Spleen (tissue), 7 donors: ENCODE data around the gene SLC25A26.

ENCODE experiments used
- CTCF ChIP-seq, 11 experiments: fragments of 200-600 bp in 7 of 11; fragments of 450-650 bp in 4 of 11; sonication (generic) in 4 of 11; IDR thresholded peaks in 8 of 11; conservative IDR thresholded peaks in 3 of 11; 1 replicate in 7 of 11; 2 replicates in 4 of 11; pipeline versions ENCODE4 v1.4.0 to v1.8.0; 2016 to 2021; ENCODE audit warnings: antibody characterized with exemption in 11 of 11, inconsistent platforms in 4 of 11, mild to moderate bottlenecking in 1 of 11
- POLR2A ChIP-seq, 3 donors: fragments of 450-650 bp; IDR thresholded peaks; one replicate each; pipeline ENCODE4 v1.5.1; 2017; ENCODE audit warnings: antibody characterized with exemption in 3 of 3, mild to moderate bottlenecking in 1 of 3
- donor health status: DM: no; HTN: no; CAD: no; lungs with moderate emphysema.
- donor health status: DM: no; HTN: no; CAD: no.
- donor health status: DM: no; HTN: no; CAD: no.

DNA sequence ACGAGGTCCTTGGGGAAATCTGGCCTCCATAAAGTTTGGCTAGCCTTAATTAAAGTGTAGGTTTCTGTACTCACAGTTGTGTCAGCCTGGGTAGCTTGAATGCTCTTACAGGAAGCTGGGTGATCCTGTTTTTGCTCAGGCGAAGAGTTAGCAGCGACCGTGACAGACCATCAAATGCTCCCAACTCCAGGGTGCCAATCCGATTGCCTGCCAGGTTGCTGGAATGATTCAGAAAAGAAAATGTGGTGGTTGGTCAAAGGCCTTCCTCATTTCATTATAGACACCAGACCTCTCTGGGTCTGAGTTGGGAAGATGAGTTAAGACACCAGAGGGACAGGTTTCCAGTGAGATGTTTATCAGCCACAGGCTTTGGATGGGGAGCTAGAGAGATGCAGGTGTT lies 194.0 kb downstream of the SLC25A26 start:
- TF ChIP-seq POLR2A (IDR thresholded peaks at IDR 0.05) (no peak), CTCF (IDR thresholded peaks at IDR 0.05 in 8 of 11, conservative IDR thresholded peaks at IDR 0.05 in 3 of 11) (no peak)
